ENCODE results near the gene LIMK1. TPM values are rescaled to one million over a fixed set of nuclear protein-coding genes. Genes with fewer than 3 reads are reported as not detected.
A peak's percentile ranks its signal among the peaks of the same experiment; 100 is the strongest.

The LIMK1 gene
- total RNA-seq, 1 experiment from 2014 or later = 34.4 TPM

DNA sequence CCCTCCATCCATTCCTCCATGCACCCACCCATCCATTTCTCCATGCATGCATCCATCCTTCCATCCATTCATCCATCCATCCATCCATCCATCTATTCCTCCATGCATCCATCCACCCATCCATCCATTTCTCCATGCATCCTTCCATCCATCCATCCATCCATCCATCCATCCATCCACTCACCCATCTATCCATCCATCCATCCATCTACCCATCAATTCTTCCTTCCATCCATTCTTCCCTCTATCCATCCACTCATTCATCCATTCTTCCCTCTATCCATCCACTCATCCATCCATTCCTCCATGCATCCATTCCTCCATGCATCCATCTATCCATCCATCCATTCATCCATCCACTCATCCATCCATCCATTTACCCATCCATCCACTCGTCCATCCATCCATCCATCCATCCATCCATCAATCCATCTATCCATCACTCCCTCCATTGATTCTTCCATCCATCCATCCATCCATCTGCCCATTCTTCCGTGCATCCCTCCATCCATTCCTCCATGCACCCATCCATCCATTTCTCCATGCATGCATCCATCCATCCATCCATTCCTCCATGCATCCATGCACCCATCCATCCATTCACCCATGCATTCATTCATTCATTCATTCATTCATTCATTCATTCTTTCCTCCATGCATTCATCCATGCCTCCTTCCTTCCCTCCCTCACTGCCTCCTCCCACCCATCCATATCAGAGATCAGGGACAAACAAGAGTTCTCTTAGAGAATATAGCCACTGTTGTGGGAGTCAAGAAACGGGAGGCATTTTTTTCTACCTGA is 33.4 kb upstream of the LIMK1 start:
- CTCF ChIA-PET = no interaction called here
- BruUV-seq (replicated peaks) = no TSS peak
- Mint-ChIP-seq H3K4me3 (ENCODE audit: low read depth, unreplicated experiment) (no peak overlapping the region), H3K36me3 (ENCODE audit: insufficient read depth, unreplicated experiment) (no peaks in the 10 kb centered on the region), H3K27ac (ENCODE audit: unreplicated experiment) (no peak overlapping the region), H3K4me1 (ENCODE audit: low read depth, unreplicated experiment) (no peaks in the 10 kb centered on the region), H3K27me3 (ENCODE audit: unreplicated experiment) (peaks cover 36% of the 10 kb centered on the region), H3K9me3 (ENCODE audit: low read depth, unreplicated experiment) (no peaks in the 10 kb centered on the region)
- no peak for DNase-seq
- TF ChIP-seq, protein P1, sequence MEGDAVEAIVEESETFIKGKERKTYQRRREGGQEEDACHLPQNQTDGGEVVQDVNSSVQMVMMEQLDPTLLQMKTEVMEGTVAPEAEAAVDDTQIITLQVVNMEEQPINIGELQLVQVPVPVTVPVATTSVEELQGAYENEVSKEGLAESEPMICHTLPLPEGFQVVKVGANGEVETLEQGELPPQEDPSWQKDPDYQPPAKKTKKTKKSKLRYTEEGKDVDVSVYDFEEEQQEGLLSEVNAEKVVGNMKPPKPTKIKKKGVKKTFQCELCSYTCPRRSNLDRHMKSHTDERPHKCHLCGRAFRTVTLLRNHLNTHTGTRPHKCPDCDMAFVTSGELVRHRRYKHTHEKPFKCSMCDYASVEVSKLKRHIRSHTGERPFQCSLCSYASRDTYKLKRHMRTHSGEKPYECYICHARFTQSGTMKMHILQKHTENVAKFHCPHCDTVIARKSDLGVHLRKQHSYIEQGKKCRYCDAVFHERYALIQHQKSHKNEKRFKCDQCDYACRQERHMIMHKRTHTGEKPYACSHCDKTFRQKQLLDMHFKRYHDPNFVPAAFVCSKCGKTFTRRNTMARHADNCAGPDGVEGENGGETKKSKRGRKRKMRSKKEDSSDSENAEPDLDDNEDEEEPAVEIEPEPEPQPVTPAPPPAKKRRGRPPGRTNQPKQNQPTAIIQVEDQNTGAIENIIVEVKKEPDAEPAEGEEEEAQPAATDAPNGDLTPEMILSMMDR (IDR thresholded peaks at IDR 0.05; ENCODE audit: unreplicated experiment) = no peak
- intact Hi-C loops (cut with micrococcal nuclease; ENCODE audit: unreplicated experiment) = no loop called here

DNA sequence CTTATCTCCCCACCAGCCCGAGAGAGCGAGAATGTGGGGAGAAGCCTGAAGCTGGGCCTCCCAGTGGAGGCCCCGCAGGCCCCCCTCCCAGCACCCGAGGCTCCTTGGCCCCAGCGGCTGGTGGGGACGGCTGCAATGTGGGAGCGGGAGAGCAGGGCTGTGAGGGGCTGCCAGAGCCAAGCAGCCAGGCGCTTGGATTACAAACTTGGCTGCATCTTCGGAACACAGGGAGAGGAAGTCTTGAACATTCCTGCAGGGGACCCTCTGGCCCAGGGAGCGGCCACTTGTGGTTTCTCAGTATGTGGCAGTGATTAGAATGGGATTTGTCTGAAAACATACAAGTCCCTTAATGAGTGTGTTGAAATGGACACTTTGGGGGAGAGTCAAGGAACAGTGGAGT is 32.4 kb upstream of the LIMK1 start:
- H3K4me1 Mint-ChIP-seq (ENCODE audit: low read depth, unreplicated experiment) = no peaks in the 10 kb centered on the region
- H3K4me3 Mint-ChIP-seq (ENCODE audit: low read depth, unreplicated experiment) = no peak overlapping the region
- CTCF ChIA-PET = no interaction called here
- no TSS peak for BruUV-seq (replicated peaks)
- H3K9me3 Mint-ChIP-seq (ENCODE audit: low read depth, unreplicated experiment) = no peaks in the 10 kb centered on the region
- DNase-seq = no peak
- peaks cover 28% of the 10 kb centered on the region for H3K27me3 Mint-ChIP-seq (ENCODE audit: unreplicated experiment)
- TF ChIP-seq, protein P1 (IDR thresholded peaks at IDR 0.05; ENCODE audit: unreplicated experiment) = no peak
- H3K27ac Mint-ChIP-seq (ENCODE audit: unreplicated experiment) = no peak overlapping the region
- intact Hi-C loops (cut with micrococcal nuclease; ENCODE audit: unreplicated experiment) = no loop called here
- no peaks in the 10 kb centered on the region for H3K36me3 Mint-ChIP-seq (ENCODE audit: insufficient read depth, unreplicated experiment)

DNA sequence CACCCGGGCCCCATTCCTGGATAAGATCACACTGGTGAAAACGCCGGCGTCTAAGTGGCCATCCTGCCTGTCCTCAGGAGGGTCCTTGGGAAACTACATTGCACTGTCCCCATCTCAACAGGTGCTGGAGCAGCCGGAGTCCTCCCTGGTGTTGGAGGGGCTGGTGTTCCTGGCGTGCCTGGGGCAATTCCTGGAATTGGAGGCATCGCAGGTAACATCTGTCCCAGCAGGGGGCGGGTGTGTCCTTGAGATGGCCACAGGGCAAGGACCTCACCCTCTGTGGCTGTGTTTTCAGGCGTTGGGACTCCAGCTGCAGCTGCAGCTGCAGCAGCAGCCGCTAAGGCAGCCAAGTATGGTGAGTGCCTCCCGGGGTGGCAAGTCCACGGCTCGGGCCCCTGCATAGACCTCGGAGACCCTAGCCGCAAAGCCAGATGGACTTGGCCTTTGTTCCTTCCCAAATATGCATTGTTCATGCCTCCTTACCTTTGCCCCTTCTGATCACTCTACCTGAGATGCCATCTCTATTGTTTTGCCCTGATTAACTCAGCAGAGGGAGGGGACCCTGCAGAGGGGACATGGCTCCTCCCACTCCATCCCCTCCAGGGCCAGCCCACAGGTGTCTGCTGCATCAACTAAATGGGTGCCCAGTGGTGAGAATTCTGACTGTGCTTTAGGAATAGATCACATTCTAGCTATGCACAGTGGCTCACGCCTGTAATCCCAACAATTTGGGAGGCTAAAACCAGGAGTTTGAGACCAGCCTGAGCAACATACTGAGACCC is 31.8 kb upstream of the LIMK1 start:
- CTCF ChIA-PET = interaction anchor here (1.1 kb wide), 1 partner anchor 131 kb away, joined by 3 read pairs; no protein-coding TSS in a partner anchor
- Mint-ChIP-seq H3K4me1 (ENCODE audit: low read depth, unreplicated experiment) (no peaks in the 10 kb centered on the region), H3K27me3 (ENCODE audit: unreplicated experiment) (peaks cover 28% of the 10 kb centered on the region), H3K27ac (ENCODE audit: unreplicated experiment) (no peak overlapping the region), H3K9me3 (ENCODE audit: low read depth, unreplicated experiment) (no peaks in the 10 kb centered on the region), H3K4me3 (ENCODE audit: low read depth, unreplicated experiment) (no peak overlapping the region), H3K36me3 (ENCODE audit: insufficient read depth, unreplicated experiment) (no peaks in the 10 kb centered on the region)
- intact Hi-C loops (cut with micrococcal nuclease; ENCODE audit: unreplicated experiment) = no loop called here
- no TSS peak for BruUV-seq (replicated peaks)
- TF ChIP-seq, protein P1 (IDR thresholded peaks at IDR 0.05; ENCODE audit: unreplicated experiment) = peak; percentile 43
- peak; percentile 69 for DNase-seq

DNA sequence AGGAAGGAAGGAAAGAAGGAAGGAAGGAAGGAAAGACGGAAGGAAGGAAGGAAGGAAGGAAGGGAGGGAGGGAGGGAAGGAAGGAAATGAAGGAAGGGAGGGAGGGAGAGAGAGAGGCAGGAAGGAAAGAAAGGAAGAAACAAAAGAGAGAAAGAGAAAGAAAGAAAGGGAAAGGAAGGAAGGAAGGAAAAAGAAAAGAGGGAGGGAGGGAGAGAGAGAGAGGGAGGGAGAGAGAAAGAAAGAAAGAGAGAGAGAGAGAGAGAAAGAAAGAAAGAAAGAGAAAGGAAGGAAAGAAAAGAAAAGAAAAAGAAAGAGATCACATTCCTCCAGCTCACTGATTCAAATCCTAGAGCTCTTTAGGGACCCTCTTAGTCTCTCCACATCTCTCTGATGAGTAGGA is 31.0 kb upstream of the LIMK1 start:
- Mint-ChIP-seq H3K27ac (ENCODE audit: unreplicated experiment) (no peak overlapping the region), H3K36me3 (ENCODE audit: insufficient read depth, unreplicated experiment) (no peaks in the 10 kb centered on the region), H3K4me3 (ENCODE audit: low read depth, unreplicated experiment) (no peak overlapping the region), H3K27me3 (ENCODE audit: unreplicated experiment) (peaks cover 32% of the 10 kb centered on the region), H3K4me1 (ENCODE audit: low read depth, unreplicated experiment) (no peaks in the 10 kb centered on the region), H3K9me3 (ENCODE audit: low read depth, unreplicated experiment) (no peaks in the 10 kb centered on the region)
- intact Hi-C loops (cut with micrococcal nuclease; ENCODE audit: unreplicated experiment) = no loop called here
- CTCF ChIA-PET = interaction anchor here (0.6 to 1.1 kb wide), 2 partner anchors 130 to 217 kb away, joined by 3 to 4 read pairs; no protein-coding TSS in a partner anchor
- BruUV-seq (replicated peaks) = no TSS peak
- no peak for DNase-seq
- TF ChIP-seq, protein P1 (IDR thresholded peaks at IDR 0.05; ENCODE audit: unreplicated experiment) = no peak

All from Calu3 (cell line).